A673 (cell line): ENCODE data around the gene TGM5. TPM values are rescaled to one million over a fixed set of nuclear protein-coding genes. Genes with fewer than 3 reads are reported as not detected.

Source experiments
- BruUV-seq: library from RNA; stranded (reverse); fragments of 400-500 nt; replicated peaks from 2 replicates; lab custom pipeline; 2021; lab: Mats Ljungman, UMichigan
- CTCF ChIA-PET: fragments of 300-600 bp; sonication (Branson Sonifier 250); formaldehyde crosslinking; loops from one replicate; lab custom pipeline; 2022; ENCODE audit warnings: antibody characterized with exemption; lab: Charles Lee
- POLR2A ChIA-PET: fragments of 300-600 bp; sonication (Branson Sonifier 250); formaldehyde crosslinking; loops from one replicate; lab custom pipeline; 2022; ENCODE audit warnings: antibody characterized with exemption; ENCODE audit not compliant: low non-redundant PET; lab: Charles Lee
- DNase-seq: peaks from one replicate; pipeline ENCODE4 v3.0.0-alpha.2; 2015; ENCODE audit warnings: low spot score
- H3K27ac ChIP-seq: fragments of 200-600 bp; sonication (generic); 2 replicates; pipeline ENCODE4 v1.5.1; 2016; ENCODE audit warnings: mixed run types, low read depth, mild to moderate bottlenecking, mixed read lengths, antibody characterized with exemption, low read length; ENCODE audit not compliant: poor library complexity, severe bottlenecking
- H3K27me3 ChIP-seq: fragments of 200-600 bp; sonication (generic); replicated peaks from 2 replicates; pipeline ENCODE4 v1.6.1; 2017; ENCODE audit warnings: mixed run types, low read depth, mild to moderate bottlenecking, mixed read lengths, antibody characterized with exemption, low read length; ENCODE audit not compliant: insufficient read depth, poor library complexity
- H3K36me3 ChIP-seq: fragments of 200-600 bp; sonication (generic); 2 replicates; pipeline ENCODE4 v1.6.1; 2016; ENCODE audit warnings: mixed run types, mild to moderate bottlenecking, mixed read lengths, antibody characterized with exemption, low read length; ENCODE audit not compliant: insufficient read depth, poor library complexity, severe bottlenecking
- H3K4me1 ChIP-seq: fragments of 200-600 bp; sonication (generic); 2 replicates; pipeline ENCODE4 v1.6.1; 2017; ENCODE audit warnings: mixed run types, mild to moderate bottlenecking, mixed read lengths, antibody characterized with exemption, low read length; ENCODE audit not compliant: insufficient read depth, poor library complexity, severe bottlenecking
- H3K4me3 ChIP-seq: fragments of 200-600 bp; sonication (generic); 2 replicates; pipeline ENCODE4 v1.5.1; 2016; ENCODE audit warnings: low read depth, mixed run types, mild to moderate bottlenecking, mixed read lengths, low read length; ENCODE audit not compliant: poor library complexity, severe bottlenecking
- H3K9me3 ChIP-seq: fragments of 200-600 bp; sonication (generic); 2 replicates; pipeline ENCODE4 v1.6.1; 2016; ENCODE audit warnings: mixed run types, low read depth, mild to moderate bottlenecking, mixed read lengths, antibody characterized with exemption, low read length; ENCODE audit not compliant: poor library complexity, severe bottlenecking
- CTCF ChIP-seq: fragments of 300-800, 200-600 bp; sonication (generic); conservative IDR thresholded peaks from 2 replicates; pipeline ENCODE4 v1.5.1; 2017; ENCODE audit warnings: low read depth, mild to moderate bottlenecking, antibody characterized with exemption, low read length, moderate library complexity, mixed read lengths
- EZH2 ChIP-seq: fragments of 200-600 bp; sonication (generic); IDR thresholded peaks from 2 replicates; pipeline ENCODE4 v1.6.1; 2017; ENCODE audit warnings: borderline replicate concordance, low read depth, mild to moderate bottlenecking, mixed read lengths, antibody characterized with exemption, low read length; ENCODE audit not compliant: poor library complexity, severe bottlenecking
- intact Hi-C: fragments of 100-400 bp; cut with micrococcal nuclease; formaldehyde crosslinking; loops from one replicate; pipeline ENCODE4 v1.10.0; 2022; ENCODE audit not compliant: unreplicated experiment
- total RNA-seq: library from RNA; stranded (reverse); gene quantifications from 2 replicates; pipeline ENCODE4 v1.2.3, GENCODE V29; 2021

The TGM5 gene
- total RNA-seq, 1 experiment from 2014 or later, result not detected

- H3K4me3 ChIP-seq, result no peak overlapping the region
- POLR2A ChIA-PET, result no interaction called here
- H3K27ac ChIP-seq, result no peak overlapping the region
- peaks cover 8% of the 10 kb centered on the region for H3K4me1 ChIP-seq
- intact Hi-C loops, result no loop called here
- H3K9me3 ChIP-seq, result no peaks in the 10 kb centered on the region
- no peak for TF ChIP-seq EZH2
- CTCF ChIA-PET, result no interaction called here
- BruUV-seq, result no TSS peak
- DNase-seq, result no peak
- H3K36me3 ChIP-seq, result no peaks in the 10 kb centered on the region
- H3K27me3 ChIP-seq, result no peaks in the 10 kb centered on the region
These were observed 15.4 kb downstream of the TGM5 start for GRCh38 chr15:43251185-43251870.

GRCh38 chr15:43250785-43251184 lies 15.9 kb downstream of the TGM5 start:
- intact Hi-C loops, result no loop called here
- ChIA-PET POLR2A (no interaction called here), CTCF (no interaction called here)
- no peak overlapping the region for H3K27ac ChIP-seq
- H3K4me1 ChIP-seq, result peaks cover 8% of the 10 kb centered on the region
- DNase-seq, result no peak
- H3K36me3 ChIP-seq, result no peaks in the 10 kb centered on the region
- H3K9me3 ChIP-seq, result no peaks in the 10 kb centered on the region
- no peaks in the 10 kb centered on the region for H3K27me3 ChIP-seq
- BruUV-seq, result no TSS peak
- TF ChIP-seq EZH2 (no peak), CTCF (no peak)
- no peak overlapping the region for H3K4me3 ChIP-seq

- Histone ChIP-seq H3K27ac (no peak overlapping the region), H3K9me3 (no peaks in the 10 kb centered on the region), H3K27me3 (no peaks in the 10 kb centered on the region), H3K4me3 (no peak overlapping the region), H3K4me1 (peaks cover 8% of the 10 kb centered on the region), H3K36me3 (no peaks in the 10 kb centered on the region)
- intact Hi-C loops, result no loop called here
- POLR2A ChIA-PET, result no interaction called here
- CTCF ChIA-PET, result no interaction called here
- DNase-seq, result no peak
- no peak for TF ChIP-seq EZH2
- no peak for TF ChIP-seq CTCF
- BruUV-seq, result no TSS peak
These were observed 17.0 kb downstream of the TGM5 start for GRCh38 chr15:43249699-43250203.

GRCh38 chr15:43249236-43249635 lies 17.5 kb downstream of the TGM5 start:
- Histone ChIP-seq H3K4me1 (peaks cover 8% of the 10 kb centered on the region), H3K27me3 (no peaks in the 10 kb centered on the region), H3K27ac (no peak overlapping the region), H3K9me3 (no peaks in the 10 kb centered on the region), H3K4me3 (no peak overlapping the region), H3K36me3 (no peaks in the 10 kb centered on the region)
- no TSS peak for BruUV-seq
- DNase-seq, result no peak
- ChIA-PET CTCF (no interaction called here), POLR2A (no interaction called here)
- intact Hi-C loops, result no loop called here
- no peak for TF ChIP-seq EZH2
